ENCODE measurements around the gene PHACTR1.

DNA sequence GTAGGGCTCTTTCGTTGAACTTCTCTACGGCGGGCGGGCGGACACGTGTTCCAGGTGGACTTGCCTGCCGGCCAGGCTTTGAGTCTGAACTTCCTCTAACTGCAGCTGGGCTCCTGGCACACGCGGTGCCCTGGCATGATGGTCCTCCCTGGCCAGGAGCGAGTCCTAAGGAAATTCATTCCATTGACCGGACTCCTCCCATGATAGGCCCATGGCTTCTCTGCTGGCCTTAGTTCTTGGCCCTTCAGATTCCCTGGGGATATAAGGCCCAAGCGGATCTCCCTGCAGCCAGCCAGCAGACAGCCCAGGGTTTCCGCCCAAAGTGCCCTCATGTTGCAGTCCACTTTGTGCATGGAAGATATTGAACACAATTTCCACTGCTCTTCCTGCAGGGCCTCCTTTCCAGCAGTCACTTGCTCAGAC lies 572.4 kb downstream of the PHACTR1 start:
- TF ChIP-seq, protein P1, sequence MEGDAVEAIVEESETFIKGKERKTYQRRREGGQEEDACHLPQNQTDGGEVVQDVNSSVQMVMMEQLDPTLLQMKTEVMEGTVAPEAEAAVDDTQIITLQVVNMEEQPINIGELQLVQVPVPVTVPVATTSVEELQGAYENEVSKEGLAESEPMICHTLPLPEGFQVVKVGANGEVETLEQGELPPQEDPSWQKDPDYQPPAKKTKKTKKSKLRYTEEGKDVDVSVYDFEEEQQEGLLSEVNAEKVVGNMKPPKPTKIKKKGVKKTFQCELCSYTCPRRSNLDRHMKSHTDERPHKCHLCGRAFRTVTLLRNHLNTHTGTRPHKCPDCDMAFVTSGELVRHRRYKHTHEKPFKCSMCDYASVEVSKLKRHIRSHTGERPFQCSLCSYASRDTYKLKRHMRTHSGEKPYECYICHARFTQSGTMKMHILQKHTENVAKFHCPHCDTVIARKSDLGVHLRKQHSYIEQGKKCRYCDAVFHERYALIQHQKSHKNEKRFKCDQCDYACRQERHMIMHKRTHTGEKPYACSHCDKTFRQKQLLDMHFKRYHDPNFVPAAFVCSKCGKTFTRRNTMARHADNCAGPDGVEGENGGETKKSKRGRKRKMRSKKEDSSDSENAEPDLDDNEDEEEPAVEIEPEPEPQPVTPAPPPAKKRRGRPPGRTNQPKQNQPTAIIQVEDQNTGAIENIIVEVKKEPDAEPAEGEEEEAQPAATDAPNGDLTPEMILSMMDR (IDR thresholded peaks at IDR 0.05): no peak
- no peak for TF ChIP-seq POLR2A (IDR thresholded peaks at IDR 0.05)
